ENCODE results near the gene LCNL1.

- TF ChIP-seq CTCF (IDR thresholded peaks at IDR 0.05) (peak in 1 of 4 experiments; percentile 7), POLR2A (IDR thresholded peaks at IDR 0.05) (no peak), POLR2AphosphoS5 (IDR thresholded peaks at IDR 0.05) (peak; percentile 6)
Measured at GRCh38 chr9:136978073-136978864, 4.5 kb upstream of the LCNL1 start.

Measured in prostate gland (tissue), 2 donors.